Skeletal muscle tissue (tissue), 4 donors: ENCODE measurements around the gene NTSR2. TPM values are rescaled to one million over a fixed set of nuclear protein-coding genes. Genes with fewer than 3 reads are reported as not detected.

Source experiments
- H3K27ac ChIP-seq: one replicate; pipeline ENCODE4 v1.7.0; 2013; ENCODE audit warnings: mild to moderate bottlenecking, low read depth, low read length, inconsistent platforms
- H3K27me3 ChIP-seq, 3 donors: one replicate each; pipeline ENCODE4 v1.7.0; 2013; ENCODE audit warnings: low read length in 3 of 3; ENCODE audit not compliant: control insufficient read depth in 3 of 3, insufficient read depth in 3 of 3
- H3K36me3 ChIP-seq, 3 donors: one replicate each; pipeline ENCODE4 v1.7.0; 2013; ENCODE audit warnings: low read length in 3 of 3; ENCODE audit not compliant: control insufficient read depth in 3 of 3, insufficient read depth in 3 of 3
- H3K4me1 ChIP-seq, 3 donors: one replicate each; pipeline ENCODE4 v1.7.0; 2013; ENCODE audit warnings: low read length in 3 of 3, mild to moderate bottlenecking in 3 of 3; ENCODE audit not compliant: control insufficient read depth in 3 of 3, insufficient read depth in 3 of 3
- H3K4me3 ChIP-seq, 3 donors: one replicate each; pipeline ENCODE4 v1.7.0; 2013; ENCODE audit warnings: low read length in 3 of 3
- H3K9ac ChIP-seq, 3 donors: one replicate each; pipeline ENCODE4 v1.7.0; 2013; ENCODE audit warnings: low read length in 3 of 3, mild to moderate bottlenecking in 3 of 3, moderate library complexity in 2 of 3, low read depth in 1 of 3
- H3K9me3 ChIP-seq, 3 donors: one replicate each; pipeline ENCODE4 v1.7.0; 2013; ENCODE audit warnings: low read length in 3 of 3; ENCODE audit not compliant: control insufficient read depth in 3 of 3
- total RNA-seq: library from RNA; depleted of rRNA; stranded (reverse); fragments of >200 nt; gene quantifications from one replicate; pipeline ENCODE4 v1.2.3, GENCODE V29; 2014
- donor health status: Osteomylitis.

The NTSR2 gene
- total RNA-seq, 1 donor from 2014 or later = not detected

DNA sequence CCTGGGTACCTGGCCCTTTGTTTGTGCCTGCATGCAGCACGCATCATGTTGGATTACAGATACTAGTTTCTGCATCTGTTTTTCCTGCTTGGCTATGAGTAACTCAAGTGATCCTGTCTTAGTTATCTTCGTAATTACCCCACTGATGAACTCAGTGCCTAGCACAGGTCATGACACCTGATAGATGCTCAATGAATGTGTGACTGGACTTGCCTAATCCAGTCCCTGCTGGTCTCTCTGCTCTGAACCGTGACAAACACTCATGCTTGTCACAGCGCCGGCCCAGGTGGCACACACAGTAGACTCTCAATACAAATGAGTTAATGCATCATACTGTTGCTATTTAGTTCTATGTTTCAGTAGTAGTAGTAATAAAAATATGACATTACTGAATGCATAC lies 31.2 kb upstream of the NTSR2 start:
- Histone ChIP-seq H3K4me1 (peaks cover 28 to 46% (median 41%) of the 10 kb centered on the region in 3 donors), H3K27ac (no peak overlapping the region), H3K9ac (peak overlapping the region in 1 of 3 donors; percentile 54), H3K36me3 (no peaks in the 10 kb centered on the region), H3K9me3 (no peaks in the 10 kb centered on the region), H3K27me3 (no peaks in the 10 kb centered on the region), H3K4me3 (no peak overlapping the region)

DNA sequence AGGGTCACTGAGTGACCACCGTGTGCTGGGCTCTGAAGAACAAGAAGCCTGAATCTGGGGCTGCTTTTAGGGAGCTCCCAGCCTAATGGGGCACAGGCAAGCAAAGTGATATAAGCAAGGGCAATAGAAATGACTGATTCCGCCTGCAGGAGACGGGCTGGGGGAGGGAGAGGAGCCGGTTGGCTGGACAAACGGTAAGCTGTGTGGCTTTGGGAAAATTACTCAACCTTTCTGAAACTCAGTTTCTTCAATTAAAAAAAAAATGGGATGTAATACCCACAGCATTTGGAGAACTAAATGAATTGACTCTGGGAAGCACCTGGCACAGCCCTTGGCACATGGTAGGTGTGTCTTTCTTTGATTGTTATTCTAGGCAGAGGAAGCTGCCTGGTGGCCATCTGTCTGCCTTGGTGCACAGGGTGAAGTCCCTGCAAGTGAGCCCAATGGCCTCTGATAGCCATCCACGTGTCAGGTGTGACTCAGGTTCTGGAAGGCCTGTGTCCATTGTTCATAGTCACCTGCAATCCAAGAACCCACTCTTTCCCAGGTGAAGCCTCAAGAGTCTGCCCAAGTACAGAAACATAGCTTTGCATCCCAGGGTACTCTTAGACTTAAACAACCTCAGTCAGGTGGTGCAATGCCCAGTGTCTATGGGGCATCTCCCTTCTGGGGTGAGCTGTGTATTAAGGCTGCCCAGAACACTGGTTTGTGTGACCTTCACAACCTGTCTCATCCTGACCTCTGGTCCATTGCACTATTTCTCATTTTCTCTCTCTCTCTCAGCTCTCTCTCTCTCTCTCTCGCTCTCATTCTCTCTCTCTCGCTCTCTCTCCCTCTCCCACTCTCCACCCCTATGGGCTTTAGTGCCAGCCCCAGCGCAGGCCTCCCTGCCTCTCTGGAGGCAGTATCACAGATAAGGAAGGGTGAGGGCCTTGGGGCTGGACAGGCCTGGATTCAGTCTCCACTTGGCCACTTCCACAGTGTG lies 30.0 kb upstream of the NTSR2 start:
- no peak overlapping the region for H3K4me3 ChIP-seq
- H3K27ac ChIP-seq = no peak overlapping the region
- H3K4me1 ChIP-seq = peaks cover 28 to 48% (median 43%) of the 10 kb centered on the region in 3 donors
- H3K36me3 ChIP-seq = no peaks in the 10 kb centered on the region
- no peaks in the 10 kb centered on the region for H3K9me3 ChIP-seq
- peak overlapping the region in 1 of 3 donors; percentile 54 for H3K9ac ChIP-seq
- no peaks in the 10 kb centered on the region for H3K27me3 ChIP-seq

DNA sequence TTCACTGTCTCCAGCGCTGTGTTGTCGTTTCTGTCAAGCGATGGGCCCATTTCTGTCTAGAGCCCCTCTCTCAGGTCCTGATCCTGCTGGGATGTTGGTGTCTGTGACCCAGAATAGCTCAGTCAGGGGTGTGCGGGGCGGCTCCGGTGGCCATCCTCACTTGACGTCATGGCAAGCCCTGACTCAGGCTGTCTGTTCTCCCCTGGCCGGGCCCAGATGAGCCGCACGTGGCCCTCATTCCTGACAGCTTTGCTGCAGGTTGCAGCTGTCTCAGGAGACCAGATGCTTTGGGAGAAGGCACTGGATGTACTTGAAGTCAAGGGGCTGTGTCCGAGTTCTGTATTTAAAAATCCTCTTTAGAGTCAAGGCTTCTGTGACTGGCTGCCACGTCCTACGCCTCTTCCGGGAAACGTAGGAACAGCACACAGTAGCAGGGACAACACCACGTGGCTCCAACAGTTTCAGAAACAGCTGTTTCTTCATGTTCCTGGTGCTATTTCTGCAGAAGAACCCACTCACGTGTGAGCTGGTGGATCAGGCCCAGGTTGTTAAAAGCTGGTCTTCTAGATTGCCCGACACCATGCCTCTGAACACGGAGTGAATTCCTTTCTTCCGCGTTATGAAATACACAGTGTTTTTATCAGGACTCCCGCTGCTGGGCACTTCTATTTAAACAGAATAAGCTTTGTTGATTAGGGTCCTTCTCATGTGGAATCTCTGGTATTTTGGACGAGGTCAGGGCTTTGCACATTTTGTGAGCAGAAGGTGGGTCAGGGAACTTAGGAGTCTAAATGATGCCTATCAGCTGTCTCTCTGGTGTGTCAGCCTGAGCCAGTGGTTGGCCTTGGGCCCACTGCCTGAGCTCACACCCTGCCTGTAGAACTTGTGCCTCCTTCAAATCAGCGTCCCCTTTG lies 28.3 kb upstream of the NTSR2 start:
- peak overlapping the region; percentile 49 to 68 (median 61) for H3K4me3 ChIP-seq
- peak overlapping the region; percentile 57 to 79 (median 67) for H3K9ac ChIP-seq
- H3K9me3 ChIP-seq = no peaks in the 10 kb centered on the region
- H3K4me1 ChIP-seq = peaks cover 29 to 51% (median 45%) of the 10 kb centered on the region in 3 donors
- no peaks in the 10 kb centered on the region for H3K36me3 ChIP-seq
- no peaks in the 10 kb centered on the region for H3K27me3 ChIP-seq
- H3K27ac ChIP-seq = peak overlapping the region; percentile 89

DNA sequence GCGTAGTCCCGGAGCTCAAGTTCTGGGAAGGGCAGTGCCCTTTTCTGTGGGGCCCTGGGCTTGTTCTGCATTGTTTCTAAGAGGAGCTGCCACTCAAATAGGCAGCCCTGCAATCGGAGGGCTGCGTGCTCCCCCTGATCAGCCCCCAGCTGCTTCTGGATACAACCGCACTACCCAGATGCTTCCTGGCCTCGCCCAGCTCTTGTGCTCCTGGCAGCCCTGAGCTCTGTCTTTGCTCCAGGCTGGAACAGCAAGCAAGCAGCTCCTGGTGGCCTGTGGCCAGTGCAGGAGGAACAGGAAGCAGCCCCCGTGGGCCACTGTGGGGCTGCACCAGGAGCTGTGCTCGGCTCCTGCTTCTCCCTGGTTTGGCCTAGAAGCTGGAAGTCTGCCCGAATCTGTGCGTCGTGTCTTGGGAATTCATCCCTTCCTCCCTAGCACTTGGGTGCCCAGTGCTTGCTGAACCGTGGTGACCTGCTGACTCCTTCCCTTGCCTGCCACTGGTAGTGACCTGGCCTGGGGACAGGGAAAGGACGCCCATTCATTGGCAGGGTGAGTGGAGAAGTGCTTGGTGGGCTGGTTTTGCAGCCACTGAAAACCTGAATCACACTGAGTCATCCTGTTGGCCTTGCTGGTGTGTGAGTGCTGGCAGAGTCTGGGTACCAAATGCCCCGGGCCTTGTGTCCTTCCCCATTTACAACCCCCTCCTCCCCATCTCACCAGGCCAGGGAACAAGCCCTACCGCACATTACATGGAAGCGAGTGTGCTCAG lies 27.3 kb upstream of the NTSR2 start:
- Histone ChIP-seq H3K4me1 (peaks cover 32 to 54% (median 48%) of the 10 kb centered on the region in 3 donors), H3K36me3 (no peaks in the 10 kb centered on the region), H3K27ac (peak overlapping the region; percentile 89), H3K4me3 (peak overlapping the region; percentile 28 to 68 (median 61)), H3K9me3 (no peaks in the 10 kb centered on the region), H3K27me3 (no peaks in the 10 kb centered on the region), H3K9ac (peak overlapping the region; percentile 57 to 79 (median 67))

DNA sequence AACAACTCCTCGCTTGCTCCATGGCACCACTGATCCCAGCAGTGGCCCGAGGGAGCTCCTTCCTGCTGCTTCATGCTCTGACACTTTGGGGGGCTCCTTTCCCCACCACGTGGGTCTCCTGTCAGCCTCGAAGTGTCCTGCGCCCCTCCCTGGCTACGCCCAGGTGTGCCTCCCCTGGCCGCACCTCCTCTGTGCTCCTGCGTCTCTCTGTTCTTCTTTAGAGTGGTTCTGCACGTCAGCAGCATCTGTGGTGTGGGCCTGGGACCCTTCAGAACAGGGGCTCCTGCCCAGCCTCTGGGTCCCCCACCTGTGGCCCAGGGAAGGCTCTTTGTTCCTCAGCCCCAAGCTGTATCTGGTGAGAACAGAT lies 26.7 kb upstream of the NTSR2 start:
- H3K27ac ChIP-seq = peak overlapping the region; percentile 89
- no peaks in the 10 kb centered on the region for H3K36me3 ChIP-seq
- H3K9ac ChIP-seq = peak overlapping the region in 2 of 3 donors; percentile 57 to 79
- peak overlapping the region in 1 of 3 donors; percentile 52 for H3K4me3 ChIP-seq
- peaks cover 32 to 54% (median 48%) of the 10 kb centered on the region in 3 donors for H3K4me1 ChIP-seq
- H3K27me3 ChIP-seq = no peaks in the 10 kb centered on the region
- H3K9me3 ChIP-seq = no peaks in the 10 kb centered on the region

DNA sequence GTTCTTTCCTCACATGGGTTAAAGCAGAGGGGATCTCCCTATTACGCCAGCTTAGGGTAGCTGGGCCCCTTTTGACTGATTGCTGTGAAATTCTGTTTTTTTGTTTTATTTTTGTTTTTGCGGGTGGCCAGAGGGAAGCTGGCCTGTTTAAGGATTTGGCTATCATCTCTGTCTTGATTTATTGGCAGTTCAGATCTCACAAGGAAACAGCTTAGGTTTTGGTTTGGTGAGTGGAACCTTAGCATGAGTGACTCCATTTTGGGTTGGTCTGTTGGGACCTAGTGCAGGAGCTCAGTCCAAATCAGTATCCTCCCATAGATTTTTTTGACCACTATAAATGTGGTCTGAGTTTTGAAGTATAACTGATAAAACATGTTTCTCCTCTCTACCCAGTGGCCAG lies 25.6 kb upstream of the NTSR2 start:
- H3K27me3 ChIP-seq = no peaks in the 10 kb centered on the region
- H3K9ac ChIP-seq = peak overlapping the region in 1 of 3 donors; percentile 4
- H3K4me3 ChIP-seq = no peak overlapping the region
- no peaks in the 10 kb centered on the region for H3K36me3 ChIP-seq
- no peaks in the 10 kb centered on the region for H3K9me3 ChIP-seq
- H3K4me1 ChIP-seq = peaks cover 32 to 51% (median 49%) of the 10 kb centered on the region in 3 donors
- H3K27ac ChIP-seq = no peak overlapping the region

DNA sequence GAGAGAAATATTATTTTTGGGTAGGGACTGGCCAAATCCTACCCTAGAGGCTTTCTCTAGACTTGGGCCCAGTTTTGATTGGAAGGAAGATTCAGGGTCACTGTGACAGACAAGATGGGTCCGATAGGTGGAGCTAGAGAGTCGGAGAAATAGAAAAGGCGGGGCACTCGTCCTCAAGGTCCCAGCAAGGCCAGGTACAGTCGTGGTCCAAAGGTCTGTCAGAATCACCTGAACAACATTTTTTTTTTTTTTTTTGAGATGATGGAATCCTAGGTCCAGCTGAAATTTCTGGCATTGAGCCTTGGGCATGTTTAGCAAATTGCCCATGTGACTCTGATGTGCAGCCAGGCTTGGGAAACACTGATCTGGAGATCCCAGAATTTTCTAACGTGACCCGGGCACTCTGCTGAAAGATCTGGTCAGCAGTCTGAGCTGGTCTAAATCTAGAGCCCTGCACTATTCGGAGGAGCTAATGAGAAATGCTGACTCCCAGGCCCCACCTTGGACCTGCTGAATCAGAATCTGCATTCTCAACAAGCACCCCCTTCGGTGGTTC lies 23.0 kb upstream of the NTSR2 start:
- peak overlapping the region in 1 of 3 donors; percentile 13 for H3K4me3 ChIP-seq
- no peak overlapping the region for H3K9ac ChIP-seq
- H3K4me1 ChIP-seq = peaks cover 30 to 43% (median 38%) of the 10 kb centered on the region in 3 donors
- no peak overlapping the region for H3K27ac ChIP-seq
- no peaks in the 10 kb centered on the region for H3K36me3 ChIP-seq
- H3K9me3 ChIP-seq = no peaks in the 10 kb centered on the region
- H3K27me3 ChIP-seq = no peaks in the 10 kb centered on the region

DNA sequence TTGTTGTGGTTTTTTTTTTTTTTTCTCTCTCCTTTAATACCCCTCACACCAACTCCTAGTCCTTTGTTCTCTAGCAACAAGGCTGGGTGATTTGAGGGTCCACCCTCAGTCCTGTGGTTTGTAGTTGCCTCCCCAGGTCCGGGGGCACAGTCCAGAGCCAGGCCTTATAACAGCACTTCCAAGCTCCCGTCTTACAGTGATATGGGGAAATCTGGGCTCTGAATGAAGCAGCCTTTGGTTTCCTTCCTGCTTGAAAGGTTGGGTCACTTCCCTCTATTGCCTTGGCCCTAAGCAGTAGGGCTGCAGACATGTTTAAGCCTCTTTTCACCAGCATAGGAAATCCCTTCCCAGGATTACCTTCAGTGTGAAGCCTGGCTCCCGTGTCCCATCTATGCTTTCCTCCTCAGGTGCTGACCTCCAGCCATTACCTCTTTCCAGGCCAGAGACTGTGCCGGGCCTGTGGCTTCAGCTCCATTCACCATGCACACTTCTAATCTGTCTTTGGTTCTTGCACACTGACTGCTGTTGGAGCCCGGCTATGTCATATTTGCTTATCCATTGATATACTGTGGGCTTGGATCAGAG lies 21.2 kb upstream of the NTSR2 start:
- Histone ChIP-seq H3K4me3 (no peak overlapping the region), H3K27ac (no peak overlapping the region), H3K36me3 (no peaks in the 10 kb centered on the region), H3K9me3 (no peaks in the 10 kb centered on the region), H3K27me3 (no peaks in the 10 kb centered on the region), H3K9ac (peak overlapping the region in 1 of 3 donors; percentile 20), H3K4me1 (peaks cover 18 to 42% (median 33%) of the 10 kb centered on the region in 3 donors)
